NCI-H510A treated with DMSO at 0.1 percent for 48 hours (cell line): ENCODE results near the gene ASAP2.

ENCODE experiments used
- DNase-seq: peaks from one replicate; lab custom pipeline; 2025; lab: John Stamatoyannopoulos, UW

Gene ASAP2

DNA sequence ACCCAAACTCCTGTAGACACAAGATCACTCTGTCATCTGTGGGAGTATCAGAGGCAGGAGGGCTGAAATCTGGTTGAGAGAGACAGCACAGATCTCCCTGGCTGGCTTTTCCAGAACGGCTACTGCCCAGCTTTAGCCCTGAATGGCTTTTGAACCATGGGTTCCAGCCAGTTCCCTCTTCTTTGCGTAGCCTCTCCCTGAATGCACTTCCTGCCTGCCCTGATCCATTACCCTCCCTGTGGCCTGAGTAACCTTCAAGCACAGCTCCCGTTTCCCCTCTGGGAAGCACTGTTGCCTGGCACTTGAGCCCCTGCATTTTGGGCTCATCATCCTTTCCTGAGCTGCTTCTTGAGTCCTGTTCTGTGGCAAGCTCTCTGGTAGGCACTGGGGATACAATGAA is 68.8 kb downstream of the ASAP2 start:
- no peak for DNase-seq

DNA sequence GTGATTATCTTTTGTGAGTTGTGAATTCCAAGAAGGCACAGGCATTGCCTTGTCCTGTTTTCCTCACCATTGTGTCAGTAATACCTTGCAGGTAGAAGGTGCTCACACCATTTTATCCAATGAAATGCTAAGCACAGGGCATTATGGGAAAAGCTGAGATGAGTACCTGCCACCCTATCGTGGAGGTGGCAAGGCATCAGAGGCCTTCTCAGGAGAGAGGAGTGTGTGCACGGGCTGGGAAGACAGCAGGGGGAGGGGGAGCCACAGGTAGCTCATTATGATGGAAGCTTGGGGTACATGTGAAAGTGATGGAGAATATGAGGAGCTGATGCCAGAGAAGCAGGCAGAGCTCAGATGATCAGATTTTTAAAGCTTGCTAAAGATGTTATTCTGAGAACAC is 69.5 kb downstream of the ASAP2 start:
- no peak for DNase-seq

DNA sequence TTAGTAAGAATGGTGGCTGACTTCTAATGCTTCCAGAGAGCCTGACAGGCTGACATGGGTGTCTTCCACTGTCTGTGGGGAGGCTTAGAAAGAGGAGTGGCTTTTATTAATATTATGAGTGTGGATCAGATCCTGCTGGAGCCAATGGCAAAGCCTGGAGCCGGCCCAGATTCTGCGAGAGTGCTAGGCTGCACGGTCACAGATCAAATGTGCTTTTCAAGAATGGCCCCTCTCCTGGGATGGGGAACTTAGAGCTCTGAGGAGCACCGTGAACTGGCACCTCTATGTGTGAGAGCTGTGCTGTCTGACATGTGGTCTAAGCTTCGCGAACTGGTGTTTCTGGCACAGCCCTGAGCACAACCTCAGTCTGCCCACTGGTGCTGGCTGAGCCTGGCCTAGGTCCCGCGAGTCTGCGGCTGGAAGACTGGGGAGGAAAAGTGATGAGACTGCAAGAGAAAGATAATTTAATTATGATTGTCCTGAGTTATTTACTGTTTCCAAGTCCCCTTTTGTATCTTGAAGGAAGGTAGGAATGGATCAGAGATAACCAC is 70.4 kb downstream of the ASAP2 start:
- DNase-seq = no peak

DNA sequence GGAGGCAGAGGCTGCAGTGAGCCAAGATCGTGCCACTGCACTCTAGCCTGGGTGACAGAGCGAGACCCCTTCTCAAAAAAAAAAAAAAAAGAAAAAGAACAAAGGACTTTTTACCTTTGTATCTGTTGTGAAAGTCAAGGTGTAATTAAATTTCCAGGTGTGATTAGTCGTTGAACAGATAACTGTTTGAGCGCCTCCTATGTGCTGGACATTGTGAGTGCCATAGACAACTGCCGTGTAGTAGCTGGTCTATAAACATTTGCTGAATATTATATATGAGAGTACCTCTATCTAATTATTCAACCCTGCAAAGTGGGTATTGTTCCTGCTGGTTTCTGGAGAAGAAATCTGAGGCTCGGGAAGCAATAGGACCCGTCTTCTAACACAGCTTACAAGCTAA is 71.8 kb downstream of the ASAP2 start:
- DNase-seq = no peak

DNA sequence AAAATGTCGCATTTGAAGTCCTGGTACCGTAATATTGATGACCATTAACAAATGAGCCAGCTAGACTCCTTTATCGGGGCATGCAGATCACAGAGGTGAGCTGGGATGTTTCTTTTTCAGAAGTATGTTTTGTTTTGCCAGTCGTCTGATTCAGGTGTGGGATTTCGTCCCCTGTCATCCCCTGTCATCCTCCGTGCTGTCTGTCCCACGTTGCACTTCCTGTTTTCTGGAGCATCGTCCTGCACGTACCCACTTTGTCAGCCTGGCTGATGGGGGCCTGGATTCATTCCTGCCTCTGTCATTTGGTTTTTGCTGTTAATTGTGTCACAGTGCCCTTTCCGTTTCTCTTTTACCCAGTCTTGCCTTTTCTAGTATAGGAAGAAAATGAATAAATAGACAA is 72.8 kb downstream of the ASAP2 start:
- no peak for DNase-seq

DNA sequence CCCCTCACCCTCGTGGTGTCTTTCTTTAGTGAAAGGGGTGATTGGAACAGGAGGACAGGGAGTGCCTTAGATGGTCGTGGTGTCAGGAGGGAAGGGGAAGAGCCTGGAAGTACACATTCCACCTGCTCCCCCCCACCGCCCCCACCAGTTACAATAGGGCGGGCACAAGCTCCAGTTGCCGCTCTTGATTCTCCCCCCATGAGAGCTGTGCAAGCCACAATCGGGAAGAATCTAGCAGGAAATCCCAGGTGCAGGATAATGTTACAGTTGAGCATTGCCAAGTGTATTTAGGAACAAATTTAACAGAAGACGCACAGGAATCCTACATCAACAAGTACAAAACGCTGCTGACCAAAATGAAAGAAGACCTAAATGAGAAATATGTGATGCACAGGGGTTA is 73.6 kb downstream of the ASAP2 start:
- DNase-seq = peak; percentile 21

DNA sequence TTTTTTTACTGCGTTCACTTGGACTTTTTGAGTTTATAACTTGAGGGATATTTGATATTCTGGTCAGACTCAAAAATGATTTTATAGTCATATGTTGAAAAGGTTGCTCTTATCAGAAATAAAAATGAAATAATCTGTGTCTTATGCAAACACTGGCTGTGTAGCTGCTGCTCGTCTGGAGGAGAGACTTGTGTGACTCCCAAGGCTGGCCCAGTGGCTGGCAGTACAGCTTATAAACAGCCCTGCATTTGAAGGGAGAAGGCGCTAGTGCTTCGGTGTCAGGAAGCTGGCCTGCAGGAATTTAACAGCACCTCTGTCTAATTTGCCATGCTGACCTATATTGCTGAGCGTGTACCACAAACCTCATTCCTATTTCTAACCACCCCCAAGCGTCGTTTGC is 74.5 kb downstream of the ASAP2 start:
- DNase-seq = no peak

DNA sequence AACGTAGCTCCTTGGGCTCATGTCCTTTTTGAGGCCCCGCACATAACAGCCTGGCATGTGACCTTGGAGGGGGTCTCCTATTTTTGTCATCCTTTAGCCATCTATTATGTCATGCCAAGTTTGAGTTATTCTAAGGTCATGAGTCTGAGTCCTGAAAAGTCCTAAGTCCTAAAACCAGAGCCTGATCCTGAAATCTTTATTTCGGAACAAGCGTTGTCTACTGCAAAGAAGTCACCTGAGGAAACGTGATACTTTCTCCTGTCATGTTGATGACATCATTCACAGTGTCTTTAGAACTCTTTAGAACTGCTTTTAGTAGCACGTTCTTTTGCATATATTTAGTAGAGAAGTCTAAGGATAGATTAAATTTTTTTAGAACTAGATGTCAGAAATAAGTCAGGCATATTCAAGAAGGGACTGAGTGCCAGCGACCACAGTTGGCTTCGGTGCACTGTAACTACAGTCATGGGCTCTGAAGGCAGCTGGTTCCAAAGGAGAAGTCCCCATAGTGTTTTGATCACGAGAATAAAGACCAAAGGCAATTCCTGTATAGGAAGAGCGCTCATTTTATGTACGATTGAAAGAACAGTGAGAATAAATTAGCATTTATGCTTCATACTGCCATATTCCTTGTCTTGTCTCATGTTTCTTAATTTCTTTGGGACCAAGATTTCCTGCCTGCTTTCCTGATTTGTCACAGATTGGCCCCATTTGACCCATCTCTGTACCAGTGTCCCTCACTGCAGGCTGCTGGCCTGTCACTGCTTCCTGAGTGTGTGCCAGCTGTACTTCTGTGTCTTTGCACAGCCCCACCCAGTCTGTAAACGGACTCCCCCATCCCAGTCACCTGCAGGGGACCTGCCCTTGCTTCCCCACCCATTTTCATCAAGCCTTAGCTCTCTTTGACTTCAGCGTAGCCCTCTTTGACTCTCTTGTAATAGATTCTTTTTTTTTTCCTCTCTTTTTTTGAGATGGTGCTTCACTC is 75.8 kb downstream of the ASAP2 start:
- no peak for DNase-seq

DNA sequence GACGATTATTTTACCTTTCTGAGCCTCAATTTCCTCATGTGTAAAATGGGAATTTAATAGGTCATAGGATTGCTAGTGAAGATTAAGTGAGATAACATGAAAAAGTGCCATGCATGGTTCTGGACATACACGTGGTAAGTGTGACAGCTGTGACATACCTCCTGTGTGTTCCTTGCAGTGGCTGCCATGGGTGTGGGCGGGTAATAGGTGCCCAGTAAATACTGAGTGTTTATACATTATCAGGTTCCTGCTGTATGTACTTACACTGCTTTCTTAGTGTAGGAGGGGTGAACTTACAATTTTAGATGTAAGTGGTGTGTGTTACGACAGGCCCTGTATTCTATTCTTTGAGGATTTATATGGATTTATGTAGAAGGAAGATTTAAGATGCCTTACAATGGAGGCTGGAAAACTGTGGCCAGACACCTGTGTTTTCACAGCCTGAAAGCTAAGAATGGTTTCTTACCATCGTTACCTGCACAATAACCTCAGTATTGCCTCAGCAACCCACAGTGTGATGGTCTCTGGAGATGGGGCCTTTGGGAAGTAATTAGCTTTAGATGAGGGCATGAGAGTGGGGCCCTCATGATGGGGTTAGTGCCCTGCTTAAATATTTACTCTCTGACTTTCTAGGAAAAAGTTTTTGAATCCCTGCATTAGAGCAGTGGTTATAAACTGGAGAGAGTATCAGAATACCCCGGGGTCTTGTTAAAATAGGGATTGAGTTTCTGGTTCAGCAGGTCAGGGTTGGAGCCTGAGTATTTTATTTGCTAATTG is 78.1 kb downstream of the ASAP2 start:
- no peak for DNase-seq

DNA sequence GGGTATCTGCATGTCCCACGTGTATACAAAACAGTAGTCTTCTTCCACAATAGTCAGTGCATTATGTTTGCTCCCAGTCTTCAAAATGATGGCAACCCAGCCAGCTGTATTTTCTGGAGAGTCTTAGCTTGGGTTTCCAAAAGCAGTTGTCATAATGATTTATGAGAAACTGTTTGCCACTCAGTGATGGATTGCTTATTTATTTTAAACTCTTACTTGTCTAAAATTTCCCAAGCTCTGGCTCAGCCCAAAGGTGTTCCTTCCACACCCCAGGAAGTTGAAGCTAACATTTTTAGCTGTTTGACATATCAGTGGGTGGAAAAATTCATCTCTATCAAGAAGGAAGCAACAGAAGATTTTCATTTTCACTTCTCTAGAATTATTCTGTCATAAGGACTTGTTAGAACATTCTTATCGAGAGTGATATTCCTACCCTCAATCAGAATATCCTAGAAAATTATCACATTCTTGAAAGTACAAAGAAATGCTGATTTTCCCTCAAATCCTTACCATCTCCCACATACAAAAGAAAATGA is 78.8 kb downstream of the ASAP2 start:
- no peak for DNase-seq

DNA sequence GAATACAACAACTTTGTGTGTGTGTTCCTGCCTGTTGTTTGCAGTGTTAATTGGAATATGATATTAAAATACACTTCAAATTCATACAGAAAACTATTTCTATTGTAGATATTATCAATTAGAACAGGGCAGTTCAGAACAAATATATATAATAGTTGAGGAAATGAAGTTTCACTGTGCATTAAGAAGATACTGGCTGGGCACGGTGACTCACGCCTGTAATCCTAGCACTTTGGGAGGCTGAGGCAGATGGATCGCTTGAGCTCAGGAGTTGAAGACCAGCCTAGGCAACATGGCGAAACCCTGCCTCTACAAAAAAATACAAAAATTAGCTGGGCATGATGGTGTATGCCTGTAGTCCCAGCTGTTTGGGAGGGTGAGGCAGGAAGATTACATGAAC is 79.3 kb downstream of the ASAP2 start:
- no peak for DNase-seq

DNA sequence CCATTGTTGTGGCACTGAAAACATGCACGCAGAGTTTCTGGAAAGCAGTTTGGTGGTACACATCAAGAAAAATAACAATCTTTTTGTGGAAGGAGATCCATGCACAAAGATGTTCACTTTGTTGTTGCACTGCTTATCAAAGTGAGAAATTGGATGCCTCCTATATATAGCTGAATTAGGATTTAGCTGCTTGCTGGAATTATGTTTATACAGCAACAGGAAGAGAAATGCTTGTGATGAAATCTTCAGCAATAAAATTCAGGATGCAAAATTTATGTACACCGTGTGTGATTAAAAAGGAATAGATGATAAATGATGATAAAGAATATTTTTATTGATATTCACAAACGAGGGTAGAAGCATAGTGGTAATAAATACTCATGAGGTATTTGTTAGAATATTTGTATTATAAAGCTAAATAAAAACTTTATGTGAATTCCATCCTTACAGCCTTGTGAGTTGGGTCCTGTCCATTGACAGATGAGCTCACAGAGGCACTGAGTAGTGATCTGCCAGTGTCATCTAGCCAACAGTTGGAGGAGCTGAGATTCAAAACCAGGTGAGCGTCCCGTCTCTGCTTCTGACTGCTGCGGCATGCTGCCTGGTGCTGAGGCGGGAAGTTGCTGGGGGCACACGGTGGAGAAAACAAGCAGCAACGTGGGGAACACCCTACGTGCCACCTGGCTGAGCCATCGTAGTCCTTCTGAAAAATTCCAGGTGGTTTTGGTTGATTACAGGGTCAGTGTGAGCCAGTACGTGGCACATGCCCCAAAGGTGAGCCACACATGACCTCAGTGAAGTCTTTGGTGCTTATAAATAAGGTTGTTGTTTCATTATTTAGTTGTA is 80.2 kb downstream of the ASAP2 start:
- DNase-seq = no peak

DNA sequence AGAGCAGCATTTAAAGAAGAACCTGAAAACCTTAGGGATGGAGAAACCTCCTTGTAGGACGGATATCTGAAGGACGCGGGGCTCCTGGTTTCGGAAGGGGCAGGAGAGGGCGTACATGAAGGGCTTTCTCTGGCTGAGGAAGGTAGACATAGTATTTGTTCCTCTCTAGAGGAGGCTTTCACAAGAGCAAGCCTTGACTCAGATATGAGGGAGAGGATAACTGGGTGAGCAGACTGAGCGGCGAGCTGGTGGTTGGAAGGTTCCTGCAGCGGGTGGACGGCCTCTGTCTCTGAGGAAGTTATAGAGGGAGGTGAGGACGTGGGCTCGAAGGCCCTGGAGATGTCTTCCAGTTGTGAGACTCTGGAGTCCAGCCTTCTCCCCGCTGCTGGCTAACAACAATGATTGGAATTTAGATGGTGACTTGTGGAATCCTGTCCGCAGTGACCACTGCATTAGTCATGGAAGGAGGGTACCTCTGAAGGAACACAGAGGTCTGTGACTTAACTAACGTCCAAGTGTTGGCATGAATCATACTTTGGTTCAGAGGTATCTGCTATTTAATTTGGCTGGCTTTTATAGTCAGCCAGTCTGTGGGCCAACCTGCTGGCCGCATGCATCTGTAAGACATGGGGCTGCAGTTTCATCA is 80.9 kb downstream of the ASAP2 start:
- DNase-seq = no peak

DNA sequence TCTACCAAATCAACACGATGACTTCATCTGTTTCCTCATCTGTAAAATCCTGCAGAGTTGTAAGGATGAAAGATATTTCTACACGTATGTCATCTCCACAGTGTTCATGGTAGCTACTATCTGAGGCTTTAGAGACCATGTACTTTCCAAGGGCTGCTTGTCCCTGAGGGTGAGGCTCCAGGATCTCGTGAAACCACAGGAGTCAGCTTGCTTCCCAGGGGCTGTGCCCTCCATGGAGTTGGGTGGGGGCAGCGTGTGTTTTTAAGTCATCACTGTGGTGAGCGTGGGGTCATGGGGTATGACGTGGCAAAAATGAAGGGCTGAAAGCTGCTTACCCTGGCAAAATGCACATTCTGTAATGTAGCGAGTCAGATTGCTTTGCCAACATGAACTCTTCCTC is 81.6 kb downstream of the ASAP2 start:
- no peak for DNase-seq

DNA sequence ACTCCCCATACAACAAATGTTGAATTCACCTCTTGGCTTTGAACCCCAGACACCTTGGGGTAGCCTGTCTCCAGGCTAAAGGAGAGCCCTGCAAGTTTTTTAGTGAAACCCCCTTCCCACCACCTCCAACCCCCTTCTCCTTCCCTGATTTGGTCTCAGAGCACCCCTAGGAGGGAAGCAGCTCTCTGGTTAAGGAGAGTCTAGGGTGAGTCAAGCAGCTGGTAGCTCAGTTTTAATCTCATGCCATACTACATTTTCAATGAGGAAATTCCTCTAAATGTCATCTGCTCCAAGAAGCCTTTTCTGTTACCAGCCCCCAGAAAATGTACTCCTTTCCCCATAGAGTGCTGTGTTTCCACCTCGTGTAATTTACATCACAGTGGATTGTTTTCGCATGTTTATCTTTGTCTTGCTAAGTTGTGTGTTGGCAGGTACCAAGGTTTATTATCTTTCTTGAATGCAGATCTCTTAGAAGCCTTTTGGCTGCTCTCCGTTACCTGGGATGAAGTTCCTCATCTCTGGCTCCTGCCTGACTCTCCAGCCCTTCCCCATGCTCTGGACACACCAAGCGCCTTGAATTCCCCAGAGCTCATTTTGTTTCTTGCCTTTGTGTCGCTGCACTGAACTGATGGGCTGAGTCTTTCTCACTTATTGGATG is 82.2 kb downstream of the ASAP2 start:
- no peak for DNase-seq

DNA sequence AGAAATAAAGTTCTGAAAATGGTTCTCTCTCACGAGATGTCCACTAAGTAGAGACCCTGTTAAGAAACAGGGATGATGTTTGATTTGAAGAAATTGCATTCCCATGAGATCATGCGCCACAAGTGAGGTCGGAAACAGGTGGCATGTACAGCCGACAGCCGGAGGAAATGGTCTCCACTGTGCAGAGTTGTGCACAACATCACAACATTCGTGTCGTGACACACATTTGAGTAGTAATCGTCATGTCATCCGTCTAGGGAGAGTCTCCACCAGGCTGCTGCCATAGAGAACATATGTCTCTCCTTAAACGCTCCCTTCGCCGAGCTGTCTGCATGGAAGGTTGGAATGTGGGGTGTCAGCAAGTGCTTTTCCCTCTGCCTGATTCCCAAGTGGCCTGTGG is 84.7 kb downstream of the ASAP2 start:
- no peak for DNase-seq

DNA sequence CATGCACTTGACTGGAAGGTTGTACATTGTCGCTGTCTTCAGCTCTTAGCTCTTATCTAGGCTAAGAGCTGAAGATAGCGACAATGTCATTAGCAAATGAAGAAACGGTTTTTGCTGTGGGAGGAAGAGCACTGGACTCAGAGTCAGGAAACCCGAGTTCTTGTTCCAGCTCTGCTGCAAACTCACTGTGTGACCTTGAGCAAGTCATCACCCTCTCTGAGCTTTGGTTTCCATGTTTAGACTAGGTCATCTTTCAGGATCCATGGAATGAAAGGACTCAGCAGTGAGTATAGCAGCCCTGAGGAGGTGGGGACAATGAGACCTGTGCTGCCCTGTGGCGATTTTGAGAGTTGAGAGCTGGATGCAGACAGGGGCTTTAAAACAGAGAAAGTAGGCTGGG is 85.3 kb downstream of the ASAP2 start:
- DNase-seq = no peak

DNA sequence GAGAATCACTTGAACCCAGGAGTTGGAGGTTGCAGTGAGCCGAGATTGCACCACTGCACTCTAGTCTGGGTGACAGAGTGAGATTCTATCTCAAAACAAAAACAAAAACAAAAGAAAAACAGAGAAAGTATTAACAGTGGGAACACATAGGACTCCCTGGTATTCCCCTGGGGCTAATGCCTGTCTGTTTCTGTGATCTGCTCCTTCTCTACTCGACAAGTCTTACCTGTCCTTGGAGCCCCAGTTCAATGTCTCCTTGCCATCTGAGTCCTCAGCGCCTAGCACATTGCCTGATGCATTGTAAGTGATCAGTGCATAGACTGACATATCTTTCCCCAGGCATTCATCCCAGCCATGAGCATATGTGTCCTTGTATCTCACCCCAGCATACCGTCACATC is 85.8 kb downstream of the ASAP2 start:
- no peak for DNase-seq

DNA sequence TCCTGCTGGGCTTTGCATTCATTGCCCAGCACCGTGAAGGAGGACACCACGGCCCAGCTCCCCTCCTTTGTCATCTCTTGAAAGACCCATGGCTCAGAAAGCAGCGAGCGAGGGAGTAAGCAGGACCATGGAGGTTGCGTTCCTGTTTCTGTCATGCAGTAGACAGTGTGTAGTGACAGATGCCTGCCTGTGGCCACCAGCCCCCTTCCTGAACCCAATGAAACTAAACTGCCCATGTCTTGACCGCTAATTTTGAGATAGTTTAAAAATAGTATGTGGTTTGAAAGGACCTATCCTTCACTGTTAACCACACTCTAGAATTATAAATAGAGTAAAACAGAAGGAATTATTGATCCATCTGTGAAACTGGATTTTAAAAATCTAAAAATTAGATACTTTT is 88.2 kb downstream of the ASAP2 start:
- DNase-seq = no peak

DNA sequence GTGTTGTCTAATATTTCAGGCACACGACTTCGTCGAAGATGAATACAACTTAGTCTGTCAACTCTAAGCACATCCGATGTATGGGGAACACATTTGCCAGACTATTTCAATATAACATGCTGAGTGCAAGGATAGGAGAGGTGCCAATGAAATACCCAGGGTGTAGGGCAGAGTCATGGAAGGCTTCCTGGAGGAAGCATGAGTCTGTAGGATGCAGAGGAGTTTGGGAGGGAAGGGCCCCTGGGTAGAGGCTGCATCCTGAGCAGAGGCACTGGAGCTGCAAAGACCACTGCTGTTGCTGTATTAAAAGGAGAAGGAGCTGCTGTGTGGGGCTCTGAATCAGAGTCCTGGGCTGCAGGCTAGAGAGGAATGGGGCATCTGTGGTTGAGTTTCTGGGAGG is 89.9 kb downstream of the ASAP2 start:
- no peak for DNase-seq

DNA sequence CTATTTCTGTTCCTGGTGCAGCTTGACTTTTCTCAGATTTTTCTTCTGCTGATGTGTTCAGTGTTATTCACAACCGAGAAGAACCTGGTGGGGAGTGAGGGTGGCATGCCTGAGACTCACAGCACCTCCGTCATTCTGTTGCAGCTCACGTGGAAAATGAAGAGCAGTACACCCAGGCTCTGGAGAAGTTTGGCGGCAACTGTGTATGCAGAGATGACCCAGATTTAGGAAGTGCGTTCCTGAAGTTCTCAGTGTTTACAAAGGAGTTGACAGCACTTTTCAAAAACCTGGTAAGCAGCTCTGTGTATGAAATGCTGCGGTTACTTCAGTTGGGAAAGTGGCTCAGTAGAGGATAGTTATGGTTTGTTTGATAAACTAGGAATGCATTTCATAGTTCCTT is 90.5 kb downstream of the ASAP2 start:
- no peak for DNase-seq
